GM12891 (cell line): ENCODE data around the gene TAF11L11.
"Not testable (repeated sequence)": the region's sequence is repeated elsewhere in the genome, so short reads cannot be mapped to it uniquely, and the experiment has no call there.

ENCODE experiments used
- POLR2A ChIP-seq: IDR thresholded peaks from 2 replicates; pipeline ENCODE4 v1.6.1; 2011; ENCODE audit warnings: low read depth, low read length, control low read depth
- POLR2AphosphoS5 ChIP-seq: IDR thresholded peaks from 2 replicates; pipeline ENCODE4 v1.6.1; 2011; ENCODE audit warnings: low read depth, low read length, control low read depth

GRCh38 chr5:17594255-17594654 lies 9.7 kb upstream of the TAF11L11 start, which contains the start of gene TAF11L9:
- TF ChIP-seq POLR2A, POLR2AphosphoS5: not testable (repeated sequence)
